ENCODE results near the gene CBLN1.
"Not testable (repeated sequence)": the region's sequence is repeated elsewhere in the genome, so short reads cannot be mapped to it uniquely, and the experiment has no call there.

Gene CBLN1

DNA sequence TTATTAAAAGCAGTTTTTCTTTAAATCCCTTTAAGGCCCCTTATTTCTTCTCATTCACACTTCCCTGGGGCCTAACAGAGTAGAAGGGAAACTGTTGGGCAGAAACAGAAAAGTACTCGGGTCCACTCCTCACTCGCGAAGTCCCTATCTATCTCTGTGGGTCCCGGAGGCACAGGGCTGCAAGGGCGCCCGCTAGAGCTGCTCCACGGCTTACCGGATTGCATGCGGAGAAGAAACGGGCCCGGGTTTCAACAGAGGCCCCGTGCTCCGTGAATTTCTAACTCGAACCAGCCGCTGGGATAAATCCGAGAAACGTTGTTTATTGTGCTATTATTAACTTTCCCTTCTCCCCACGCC is 4.3 kb downstream of the CBLN1 start:
- no peak for DNase-seq

DNA sequence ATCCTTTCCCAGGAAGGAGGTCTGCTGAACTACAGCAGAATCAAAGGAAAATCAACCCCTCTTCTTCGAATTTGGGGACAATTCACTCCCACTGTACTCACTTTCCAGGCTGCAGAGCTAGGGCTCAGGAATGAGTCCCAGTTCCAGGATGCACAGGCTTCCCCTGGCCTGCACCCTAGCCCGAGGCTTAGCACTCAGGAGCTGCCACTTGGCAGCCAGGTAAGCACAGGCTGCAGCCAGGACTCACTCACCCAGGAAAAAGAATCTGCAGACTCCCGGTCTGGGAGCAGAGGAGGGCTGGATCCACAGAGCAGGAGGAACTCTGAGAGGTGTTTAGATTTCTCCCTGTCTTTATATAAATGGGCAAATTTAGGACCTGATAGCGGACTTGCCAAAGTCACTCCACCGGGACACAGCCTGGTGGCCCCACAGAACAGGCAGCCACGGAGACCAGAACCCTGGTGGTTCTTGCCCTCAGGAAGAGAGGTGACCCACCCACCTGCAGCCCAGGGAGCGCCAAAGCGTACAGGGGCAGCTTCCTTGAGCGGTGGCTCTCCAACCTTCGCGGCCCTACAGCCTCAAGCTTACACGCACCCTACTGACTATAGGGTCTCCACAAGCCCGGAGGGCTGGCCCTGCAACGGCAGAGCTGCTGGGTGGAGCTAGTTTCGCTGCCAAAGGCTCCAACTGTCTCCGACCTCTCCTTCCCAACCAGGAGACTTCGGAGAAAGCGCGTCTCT is 4.8 kb downstream of the CBLN1 start:
- no peak for DNase-seq

DNA sequence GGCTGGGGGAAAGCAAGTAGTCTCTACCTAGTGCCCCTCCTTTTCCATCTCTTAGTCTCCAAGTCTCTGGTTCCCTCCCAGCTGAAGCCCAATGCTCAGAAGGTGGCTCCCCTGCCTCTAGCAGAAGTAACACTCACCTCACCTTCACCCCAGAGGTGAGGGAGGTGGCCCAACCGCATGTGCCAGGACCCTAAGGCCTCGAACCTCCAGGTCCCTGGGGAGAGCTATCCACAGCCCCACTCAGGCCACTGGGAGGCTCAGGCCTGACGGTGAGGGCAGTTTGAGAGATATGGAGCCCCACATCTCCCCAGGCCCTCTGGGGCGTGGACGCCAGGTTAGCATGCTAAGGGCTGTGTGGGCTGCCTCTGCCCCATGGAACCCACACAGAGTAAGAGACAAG is 5.8 kb downstream of the CBLN1 start:
- DNase-seq, result no peak

DNA sequence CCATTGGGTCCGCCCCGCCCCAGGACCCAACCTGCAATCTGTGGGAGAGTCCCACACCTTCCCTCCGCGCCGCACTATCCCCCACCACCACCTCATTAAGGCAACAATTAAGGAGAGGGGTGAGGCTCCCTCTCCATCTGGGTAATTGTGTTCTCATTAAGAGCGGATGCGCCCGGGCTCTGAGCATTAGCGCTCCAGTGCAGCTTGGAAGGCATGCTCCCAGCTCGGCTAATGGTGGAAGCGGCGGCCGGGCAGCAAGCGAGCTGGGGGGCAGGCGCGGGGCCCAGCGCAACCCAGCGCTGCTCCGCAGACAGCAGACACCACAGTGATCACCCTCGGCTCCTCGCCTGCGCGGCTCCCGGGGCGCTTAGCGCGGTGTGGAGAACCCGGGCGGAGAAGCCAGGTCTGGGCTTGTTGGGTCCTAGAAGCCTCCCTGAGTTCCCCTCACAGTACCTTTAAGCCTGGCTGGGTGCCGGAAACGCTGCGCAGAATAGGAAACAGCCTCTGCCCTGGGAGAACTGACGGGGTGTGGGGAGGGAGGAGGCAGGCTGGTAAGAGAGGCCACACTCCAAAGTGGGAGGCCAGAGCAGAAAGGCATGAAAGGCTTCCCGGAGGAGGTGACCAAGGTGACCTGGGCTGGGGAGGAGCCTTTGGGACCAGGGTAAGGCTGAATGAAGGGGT is 6.4 kb downstream of the CBLN1 start:
- no peak for DNase-seq

DNA sequence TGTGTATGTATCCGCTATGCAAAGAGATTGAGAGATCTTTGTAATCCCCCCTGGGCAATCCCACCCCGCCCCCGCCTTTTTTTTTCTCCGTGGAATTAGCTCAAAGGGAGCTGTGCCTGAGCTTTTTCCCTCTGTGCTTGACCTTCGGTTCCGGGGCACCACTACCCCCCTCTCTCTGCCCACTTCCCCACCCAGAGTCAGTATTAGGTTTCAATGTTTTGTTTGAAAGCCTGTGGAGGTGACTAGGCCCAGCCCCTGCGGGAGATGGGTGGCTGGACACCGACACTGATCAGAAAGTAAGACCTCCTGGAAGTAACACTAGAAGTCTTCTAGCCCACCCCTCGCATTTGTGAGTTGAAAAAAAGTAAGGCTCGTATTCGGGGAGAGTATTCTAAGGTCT is 7.0 kb downstream of the CBLN1 start:
- DNase-seq, result no peak

DNA sequence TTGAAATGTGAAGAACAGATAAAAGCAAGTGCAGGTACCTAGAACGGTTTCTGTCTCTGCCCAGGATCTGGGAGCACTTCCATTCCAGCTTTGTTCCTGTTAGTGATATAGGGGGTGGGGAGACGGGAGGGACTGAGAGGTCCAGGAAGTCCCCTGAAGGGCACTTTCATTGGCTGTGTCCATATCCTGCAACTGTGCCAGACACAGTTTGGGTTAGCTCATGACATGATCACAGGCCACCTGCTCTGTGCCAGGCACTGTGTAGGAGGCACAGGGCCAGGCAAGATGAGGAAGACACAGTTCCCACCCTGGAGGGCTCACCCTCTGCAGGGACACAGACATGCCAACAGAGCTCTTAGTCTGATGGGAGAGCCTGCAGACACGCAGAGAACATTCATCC is 7.9 kb downstream of the CBLN1 start:
- DNase-seq, result no peak

DNA sequence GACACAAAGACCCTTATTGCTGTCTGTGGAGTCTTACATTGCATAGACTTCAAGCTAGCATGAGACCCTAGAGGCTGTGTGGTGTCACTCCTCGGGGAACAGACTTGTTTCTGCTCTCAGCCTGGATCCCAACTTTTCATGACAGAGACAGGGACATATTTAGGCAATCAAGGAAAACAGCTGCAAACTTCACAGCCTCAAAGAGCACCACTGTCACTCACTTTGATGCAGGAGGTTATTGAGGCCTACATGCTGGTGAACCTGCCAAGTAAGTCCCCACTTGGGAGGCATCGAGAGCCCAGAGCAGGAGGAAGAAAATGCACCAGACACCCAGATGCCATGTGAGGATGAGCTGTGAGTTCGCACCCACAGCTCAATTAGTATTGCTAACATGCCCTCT is 10.3 kb downstream of the CBLN1 start:
- DNase-seq, result no peak

DNA sequence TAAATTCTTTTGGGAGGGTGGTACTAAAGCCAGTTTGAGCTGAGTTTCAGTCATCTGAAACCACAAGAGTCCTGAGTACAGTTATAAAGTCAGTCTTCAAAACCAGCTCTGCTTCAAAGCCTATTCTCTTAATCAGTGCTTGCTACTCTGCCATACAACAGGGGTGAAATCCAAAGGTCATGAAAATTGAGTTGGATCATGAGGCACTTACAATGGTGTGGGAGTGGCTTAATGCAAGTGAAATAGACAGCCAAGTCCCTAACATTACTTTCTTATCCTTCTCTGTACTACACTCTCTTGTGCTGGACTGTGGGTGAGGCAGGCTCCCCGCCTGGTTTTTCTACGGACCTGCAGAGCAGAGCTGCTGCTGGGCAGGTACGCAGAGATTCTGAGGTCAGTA is 12.4 kb downstream of the CBLN1 start:
- no peak for DNase-seq

DNA sequence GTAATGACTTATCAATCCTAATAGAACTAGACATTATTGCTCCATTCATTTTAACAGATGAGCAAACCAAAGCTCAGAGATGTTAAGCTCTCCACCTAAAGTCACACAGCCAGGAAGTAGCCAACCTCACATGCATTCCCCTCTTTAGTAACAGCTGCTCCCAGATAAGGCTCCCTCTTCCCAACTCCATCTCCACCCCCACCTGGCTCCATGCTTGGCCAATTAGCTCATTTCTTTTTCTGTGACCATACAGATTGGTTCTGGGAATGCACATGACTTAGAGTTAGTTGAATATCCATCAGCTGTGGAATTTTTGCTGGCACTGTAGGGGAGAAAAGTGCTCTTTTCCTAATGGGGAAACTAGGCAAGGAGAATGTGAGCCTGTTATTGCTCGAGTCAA is 13.0 kb downstream of the CBLN1 start:
- DNase-seq, result no peak

DNA sequence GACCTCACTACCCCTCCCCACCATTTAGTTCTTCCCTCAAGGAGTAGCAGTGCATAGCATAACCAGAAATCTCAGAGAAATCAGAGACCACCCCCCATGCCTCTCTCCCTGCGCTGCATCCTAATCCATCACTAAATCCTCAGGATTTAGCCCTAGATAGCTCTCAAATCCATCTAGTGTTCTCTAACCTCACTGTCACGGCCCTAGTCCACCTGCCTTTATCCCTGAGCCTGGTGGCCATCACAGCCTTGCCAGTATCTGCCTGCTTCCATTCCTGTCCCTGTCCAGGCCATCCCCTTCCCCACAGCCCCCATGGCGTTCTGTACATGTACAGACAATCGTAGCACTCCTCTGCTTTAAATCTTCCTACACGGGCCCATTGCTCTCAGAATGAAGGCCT is 19.1 kb downstream of the CBLN1 start:
- DNase-seq, result no peak

DNA sequence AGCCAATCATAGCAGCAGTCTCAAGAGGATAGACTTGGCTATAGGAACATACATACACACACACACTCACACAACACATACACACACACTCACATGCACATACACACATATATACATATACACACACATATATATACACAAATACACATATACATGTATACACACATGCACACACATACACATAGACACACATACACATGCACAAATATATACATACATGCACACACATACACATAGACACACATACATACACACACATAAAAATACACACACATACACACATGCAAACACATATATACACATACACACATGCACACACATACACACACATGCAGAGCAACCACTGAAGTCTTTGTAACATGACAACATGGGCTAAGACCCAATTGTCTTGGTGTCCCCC is 19.7 kb downstream of the CBLN1 start:
- no peak for DNase-seq

DNA sequence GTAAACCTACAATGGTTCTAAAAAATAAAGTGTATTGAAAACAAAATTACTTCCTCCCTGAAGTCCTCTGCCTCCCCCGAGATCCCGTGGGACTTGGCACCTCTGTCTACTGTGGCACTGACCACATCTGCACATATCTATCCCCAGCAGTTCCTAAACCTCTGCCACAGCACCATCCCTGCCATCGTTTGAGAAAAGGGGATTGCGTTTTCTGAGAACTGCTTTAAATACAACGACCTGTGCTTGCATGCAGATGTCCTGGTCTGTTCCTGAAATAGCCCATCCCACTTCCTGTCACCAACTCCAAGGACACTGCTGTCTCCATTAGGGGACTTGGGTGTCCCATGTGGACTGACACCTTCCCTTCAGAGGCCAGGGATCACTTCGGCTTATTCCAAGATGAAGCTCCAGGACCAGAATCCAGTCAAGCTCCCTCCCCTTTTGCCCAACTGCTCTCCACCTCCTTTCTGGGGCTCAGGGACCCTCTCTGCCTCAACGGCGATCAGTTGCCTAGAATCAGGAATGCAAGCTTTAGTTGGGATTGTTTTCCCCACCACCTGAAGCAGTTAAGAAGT is 20.6 kb downstream of the CBLN1 start:
- no peak for DNase-seq

DNA sequence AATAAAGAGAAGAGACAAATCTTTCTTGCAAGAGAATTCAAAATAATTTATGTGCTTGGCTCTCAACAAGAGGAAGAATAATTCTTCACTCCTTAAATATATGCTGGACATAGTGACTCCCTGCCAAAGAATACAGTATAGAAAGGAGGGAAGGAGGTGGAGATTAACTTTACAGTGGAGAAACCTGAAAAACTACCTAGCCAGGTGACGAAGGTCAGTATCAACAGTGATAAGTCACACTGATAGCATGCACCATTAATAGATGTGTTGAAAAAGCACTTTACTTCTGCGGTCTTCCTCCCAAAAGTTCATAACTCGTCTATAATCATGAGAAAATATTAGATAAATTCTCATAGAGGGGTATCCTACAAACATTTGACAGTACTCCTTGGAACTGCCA is 21.4 kb downstream of the CBLN1 start:
- DNase-seq, result no peak

DNA sequence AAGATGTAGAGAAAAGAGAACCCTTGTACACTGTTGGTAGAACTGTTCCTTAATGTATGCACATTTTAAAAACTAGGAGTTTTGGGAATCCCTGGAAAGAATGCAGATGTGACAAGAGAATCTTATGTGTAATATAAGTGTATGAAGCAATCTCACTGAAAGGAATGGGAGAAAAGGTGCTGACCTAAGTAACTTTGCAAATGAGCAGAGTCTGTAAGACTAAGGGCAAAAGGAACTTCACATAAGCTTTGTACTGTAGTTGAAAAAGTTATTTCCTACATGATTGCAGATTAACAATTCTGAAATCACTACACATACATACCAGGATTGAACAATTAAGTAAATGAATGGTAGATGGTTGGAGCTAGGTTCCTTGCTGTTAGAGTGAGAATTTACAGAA is 22.3 kb downstream of the CBLN1 start:
- DNase-seq, result no peak

DNA sequence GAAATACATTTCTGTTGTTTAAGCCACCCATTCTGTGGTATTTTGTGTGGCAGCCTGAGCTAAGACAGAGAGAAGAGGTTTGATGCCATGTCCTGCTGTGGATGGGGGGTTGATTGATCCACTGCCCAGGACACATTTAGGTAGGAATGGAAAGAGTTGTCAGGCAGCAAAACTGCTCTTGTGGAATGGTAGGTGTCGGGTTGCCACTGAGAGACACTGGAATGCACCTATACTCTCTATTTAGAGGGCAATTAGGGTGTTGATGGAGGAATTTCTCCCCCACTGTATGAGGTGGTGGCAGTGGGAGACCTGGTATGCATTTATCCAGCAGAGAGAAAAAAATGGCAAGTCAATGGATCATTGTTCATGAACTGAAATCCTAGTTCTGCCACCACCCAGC is 30.9 kb downstream of the CBLN1 start:
- no peak for DNase-seq

DNA sequence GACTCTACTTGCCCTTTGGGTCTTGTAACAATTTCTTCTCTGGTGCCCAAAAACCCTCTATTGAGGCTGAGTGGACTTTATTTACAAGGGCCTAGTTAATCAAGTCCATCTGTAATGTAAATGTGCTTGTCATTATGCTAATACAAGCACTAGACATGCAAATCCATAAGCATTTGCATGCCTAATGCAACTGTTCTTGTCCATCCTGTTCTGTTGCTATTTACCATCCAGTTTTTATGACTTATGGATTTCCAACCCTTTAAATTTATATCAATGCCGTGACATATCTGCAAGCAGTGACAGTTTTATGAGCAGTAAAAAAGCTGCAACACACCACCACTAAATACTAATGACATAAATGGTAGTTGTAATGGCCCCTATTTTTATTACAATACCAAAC is 33.4 kb downstream of the CBLN1 start:
- DNase-seq, result no peak

DNA sequence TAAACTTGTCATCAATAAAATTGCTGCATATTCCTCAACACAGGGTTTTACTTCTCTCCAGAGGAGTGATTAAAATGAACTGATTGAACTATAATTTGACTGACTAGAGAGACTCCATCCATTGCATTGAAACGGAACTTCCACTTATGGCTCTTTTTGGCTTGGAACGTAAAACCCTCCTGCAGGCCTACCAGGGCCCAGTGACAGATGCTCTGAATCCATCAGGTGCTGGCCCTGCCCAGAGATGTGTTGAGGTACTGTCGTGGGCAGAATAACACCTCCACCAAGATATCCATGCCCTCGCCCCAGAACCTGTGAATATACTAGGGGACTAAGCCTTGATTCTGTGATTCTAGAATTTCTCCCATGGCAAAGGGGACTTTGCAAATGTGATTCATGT is 45.4 kb downstream of the CBLN1 start:
- DNase-seq, result no peak

DNA sequence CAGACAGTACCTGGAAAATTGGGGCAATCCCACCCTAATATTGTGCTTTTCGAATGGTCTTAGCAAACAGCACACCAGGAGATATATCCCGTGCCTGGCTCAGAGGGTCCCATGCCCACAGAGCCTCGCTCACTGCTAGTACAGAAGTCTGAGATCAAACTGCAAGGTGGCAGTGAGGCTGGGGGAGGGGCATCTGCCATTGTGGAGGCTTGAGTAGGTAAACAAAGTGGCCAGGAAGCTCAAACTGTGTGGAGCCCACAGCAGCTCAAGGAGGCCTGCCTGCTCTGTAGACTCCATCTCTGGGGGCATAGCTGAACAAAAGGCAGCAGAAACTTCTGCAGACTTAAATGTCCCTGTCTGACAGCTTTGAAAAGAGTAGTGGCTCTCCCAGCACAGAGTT is 53.3 kb downstream of the CBLN1 start:
- not testable (repeated sequence) for DNase-seq

Data from DMS153 (cell line).